HepG2 (cell line): ENCODE data around the gene STX8.

Source experiments
- CTCF ChIP-seq: sonication (generic); formaldehyde crosslinking; IDR thresholded peaks from 2 replicates; pipeline ENCODE4 v1.5.0; 2020; ENCODE audit warnings: mild to moderate bottlenecking, missing genetic modification reagents, moderate library complexity
- PHF21A ChIP-seq: sonication (generic); formaldehyde crosslinking; IDR thresholded peaks from 2 replicates; pipeline ENCODE4 v1.5.0; 2020; ENCODE audit warnings: mild to moderate bottlenecking, missing genetic modification reagents
- ZNF143 ChIP-seq: sonication (generic); formaldehyde crosslinking; IDR thresholded peaks from 2 replicates; pipeline ENCODE4 v1.4.0; 2020; ENCODE audit warnings: missing genetic modification reagents
- ZNF280D ChIP-seq: sonication (generic); formaldehyde crosslinking; IDR thresholded peaks from 2 replicates; pipeline ENCODE4 v1.5.1; 2020; ENCODE audit warnings: mild to moderate bottlenecking, missing genetic modification reagents
- ZNF564 ChIP-seq: sonication (generic); formaldehyde crosslinking; IDR thresholded peaks from 2 replicates; pipeline ENCODE4 v1.8.1; 2023; ENCODE audit warnings: mild to moderate bottlenecking, missing genetic modification reagents
- ZNF616 ChIP-seq: sonication (generic); formaldehyde crosslinking; IDR thresholded peaks from 2 replicates; pipeline ENCODE4 v1.5.0; 2020; ENCODE audit warnings: low read depth, mild to moderate bottlenecking, missing genetic modification reagents

- TF ChIP-seq PHF21A (no peak), CTCF (CRISPR knock-in tag) (no peak), ZNF280D (CRISPR knock-in tag) (no peak), ZNF616 (CRISPR knock-in tag) (no peak), ZNF143 (CRISPR knock-in tag) (no peak), ZNF564 (CRISPR knock-in tag) (no peak)
Measured at GRCh38 chr17:9244066-9245052, 331.3 kb downstream of the STX8 start.
